Lung (tissue), 12 donors: ENCODE data around the gene CDH13. TPM values are rescaled to one million over a fixed set of nuclear protein-coding genes. Genes with fewer than 3 reads are reported as not detected.

Experiments used
- ATAC-seq: fragments of 200-7000 bp; cut with Tn5 transposase; one replicate; pipeline ENCODE4 v1.9.1; 2020; ENCODE audit warnings: moderate number of reproducible peaks; ENCODE audit not compliant: insufficient read depth, low FRiP score
- DNase-seq, 3 donors: peaks; one replicate each; pipeline ENCODE4 v3.0.0-alpha.2; 2013 to 2017
- H3K27ac ChIP-seq, 2 donors: one replicate each; pipeline ENCODE4 v1.5.1; 2013; ENCODE audit warnings: mild to moderate bottlenecking in 2 of 2, moderate library complexity in 2 of 2, control low read depth in 1 of 2, inconsistent platforms in 1 of 2, low read depth in 1 of 2, low read length in 1 of 2
- H3K27me3 ChIP-seq, 3 donors: one replicate each; pipeline ENCODE4 v1.5.1; 2013; ENCODE audit warnings: low read length in 2 of 3; ENCODE audit not compliant: control insufficient read depth in 3 of 3, insufficient read depth in 3 of 3
- H3K36me3 ChIP-seq, 4 donors: one replicate each; pipeline ENCODE4 v1.5.1; 2013; ENCODE audit warnings: low read length in 4 of 4, mild to moderate bottlenecking in 1 of 4, moderate library complexity in 1 of 4; ENCODE audit not compliant: control insufficient read depth in 4 of 4, insufficient read depth in 4 of 4
- H3K4me1 ChIP-seq, 5 donors: one replicate each; pipeline ENCODE4 v1.5.1; 2013; ENCODE audit warnings: low read length in 5 of 5, mild to moderate bottlenecking in 2 of 5, moderate library complexity in 1 of 5; ENCODE audit not compliant: control insufficient read depth in 5 of 5, insufficient read depth in 5 of 5
- H3K4me3 ChIP-seq: one replicate; pipeline ENCODE4 v1.5.1; 2013; ENCODE audit warnings: mild to moderate bottlenecking, control low read depth, moderate library complexity
- H3K9ac ChIP-seq, 2 donors: one replicate each; pipeline ENCODE4 v1.5.1; 2013; ENCODE audit warnings: low read length in 2 of 2, control low read depth in 1 of 2; ENCODE audit not compliant: insufficient read depth in 1 of 2
- H3K9me3 ChIP-seq, 4 donors: one replicate each; pipeline ENCODE4 v1.5.1; 2013; ENCODE audit warnings: low read length in 3 of 4, mild to moderate bottlenecking in 1 of 4, moderate library complexity in 1 of 4; ENCODE audit not compliant: control insufficient read depth in 4 of 4, insufficient read depth in 3 of 4
- CTCF ChIP-seq: IDR thresholded peaks from 2 replicates; pipeline ENCODE4 v1.5.1; 2012; ENCODE audit warnings: mild to moderate bottlenecking; ENCODE audit errors: control extremely low read depth, extremely low read depth
- WGBS, 2 donors: extraction: QIAGEN DNeasy Blood & Tissue Kit; methylation state at CpG; one replicate each; pipeline ENCODE4 v1.1.7; 2013; 5-methylcytosine and 5-hydroxymethylcytosine counted together
- polyA plus RNA-seq, 2 donors: library from polyadenylated mRNA; stranded (reverse); fragments of 200-250 nt; gene quantifications; one replicate each; pipeline ENCODE4 v1.2.1, GENCODE V29; 2013
- total RNA-seq, 2 donors: library from RNA; depleted of rRNA in 1 of 2; stranded (reverse); fragments of >200 nt in 1 of 2; gene quantifications; one replicate each; pipeline ENCODE4 v1.2.1, GENCODE V29; 2014 to 2021
- donor health status: control.
- donor health status: control.
- donor health status: Bipolar disorder and iron deficiency.
- donor health status: healthy.
- donor health status: DM: yes; HTN: yes; CAD: no.

The CDH13 gene
- total and polyA plus RNA-seq, 4 donors, result 2.1 to 12.3 (median 7.3) TPM

DNA sequence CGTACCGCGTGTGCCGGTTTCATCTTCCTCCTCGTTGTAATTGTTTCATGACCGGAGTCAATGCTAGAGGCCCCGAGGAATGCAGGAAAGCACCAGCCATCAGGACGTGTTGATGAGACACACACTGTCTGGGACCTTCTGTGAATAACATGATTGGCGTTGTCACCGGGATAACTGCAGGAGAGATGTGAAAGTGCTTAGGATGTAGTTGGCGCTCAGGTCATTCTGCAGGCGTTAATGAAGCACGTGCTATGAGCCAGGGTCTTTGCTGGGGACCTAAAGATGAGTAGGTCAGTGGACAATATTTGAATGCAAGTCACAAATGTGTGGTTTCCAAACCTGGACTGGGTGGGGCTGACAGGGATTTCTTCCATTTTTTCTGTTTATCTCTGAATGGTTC, 999.4 kb downstream of the CDH13 start:
- Histone ChIP-seq H3K36me3 (no peaks in the 10 kb centered on the region), H3K4me1 (no peaks in the 10 kb centered on the region), H3K4me3 (no peak overlapping the region), H3K9me3 (peaks cover 0 to 2% (median 0%) of the 10 kb centered on the region in 4 donors), H3K27ac (no peak overlapping the region), H3K9ac (no peak overlapping the region), H3K27me3 (peaks cover 0 to 6% (median 0%) of the 10 kb centered on the region in 3 donors)
- WGBS, 2 donors, result 94 to 95% methylated on average over 13 of the region's 13 CpGs
- DNase-seq, result no peak
- ATAC-seq, result no peak
- no peak for TF ChIP-seq CTCF

- peaks cover 0 to 2% (median 0%) of the 10 kb centered on the region in 4 donors for H3K9me3 ChIP-seq
- no peak for TF ChIP-seq CTCF
- no peaks in the 10 kb centered on the region for H3K4me1 ChIP-seq
- DNase-seq, result no peak
- H3K36me3 ChIP-seq, result no peaks in the 10 kb centered on the region
- H3K27me3 ChIP-seq, result peaks cover 0 to 6% (median 0%) of the 10 kb centered on the region in 3 donors
- no peak overlapping the region for H3K9ac ChIP-seq
- H3K4me3 ChIP-seq, result no peak overlapping the region
- H3K27ac ChIP-seq, result no peak overlapping the region
- no peak for ATAC-seq
- 92 to 96% methylated on average over 13 of the region's 13 CpGs for WGBS, 2 donors
Observed at GRCh38 chr16:83626676-83627075, 999.9 kb downstream of the CDH13 start.

GRCh38 chr16:83627996-83628395, 1001.2 kb downstream of the CDH13 start:
- Histone ChIP-seq H3K27me3 (peaks cover 0 to 6% (median 0%) of the 10 kb centered on the region in 3 donors), H3K9me3 (peaks cover 0 to 2% (median 0%) of the 10 kb centered on the region in 4 donors), H3K4me3 (no peak overlapping the region), H3K36me3 (no peaks in the 10 kb centered on the region), H3K4me1 (no peaks in the 10 kb centered on the region), H3K9ac (no peak overlapping the region), H3K27ac (no peak overlapping the region)
- ATAC-seq, result no peak
- 67 to 70% methylated on average over 7 of the region's 7 CpGs for WGBS, 2 donors
- DNase-seq, result peak in 1 of 3 donors; percentile 13
- no peak for TF ChIP-seq CTCF

GRCh38 chr16:83629426-83629825, 1002.7 kb downstream of the CDH13 start:
- Histone ChIP-seq H3K36me3 (no peaks in the 10 kb centered on the region), H3K27me3 (peaks cover 0 to 6% (median 0%) of the 10 kb centered on the region in 3 donors), H3K9me3 (peaks cover 0 to 2% (median 0%) of the 10 kb centered on the region in 4 donors), H3K4me3 (no peak overlapping the region), H3K9ac (no peak overlapping the region), H3K27ac (no peak overlapping the region), H3K4me1 (no peaks in the 10 kb centered on the region)
- WGBS, 2 donors, result 79 to 82% methylated on average over 3 of the region's 3 CpGs
- ATAC-seq (no peak), DNase-seq (no peak)
- no peak for TF ChIP-seq CTCF
